HepG2 (cell line): ENCODE data around the gene KCND3. TPM values are rescaled to one million over a fixed set of nuclear protein-coding genes. Genes with fewer than 3 reads are reported as not detected.

Experiments used
- ARHGAP35 ChIP-seq: sonication (generic); formaldehyde crosslinking; IDR thresholded peaks from 2 replicates; pipeline ENCODE4 v1.9.0; 2022; ENCODE audit warnings: mild to moderate bottlenecking, inconsistent platforms, moderate library complexity, missing genetic modification reagents, borderline replicate concordance
- ARNT2 ChIP-seq: sonication (generic); formaldehyde crosslinking; IDR thresholded peaks from 2 replicates; pipeline ENCODE4 v1.8.0; 2022; ENCODE audit warnings: mild to moderate bottlenecking, low read depth, missing genetic modification reagents, moderate library complexity
- ATF1 ChIP-seq: IDR thresholded peaks from 2 replicates; pipeline ENCODE4 v1.6.1; 2016; ENCODE audit warnings: mild to moderate bottlenecking, control low read depth
- CC2D1A ChIP-seq: sonication (generic); formaldehyde crosslinking; IDR thresholded peaks from 2 replicates; pipeline ENCODE4 v1.8.1; 2023; ENCODE audit warnings: mild to moderate bottlenecking, missing genetic modification reagents
- CREM ChIP-seq, 2 experiments: sonication (generic) in 1 of 2; formaldehyde crosslinking in 1 of 2; IDR thresholded peaks; 2 replicates each; pipeline versions ENCODE4 v1.4.0 to v1.6.1; 2016 to 2020; ENCODE audit warnings: antibody characterized with exemption in 1 of 2, mild to moderate bottlenecking in 1 of 2, missing genetic modification reagents in 1 of 2
- DMAP1 ChIP-seq: IDR thresholded peaks from 2 replicates; pipeline ENCODE4 v1.6.1; 2016
- GATA4 ChIP-seq: sonication (generic); IDR thresholded peaks from 2 replicates; pipeline ENCODE4 v1.6.1; 2016; ENCODE audit warnings: antibody characterized with exemption, low read depth, borderline replicate concordance
- GLMP ChIP-seq: sonication (generic); formaldehyde crosslinking; IDR thresholded peaks from 2 replicates; pipeline ENCODE4 v1.9.0; 2021; ENCODE audit warnings: missing genetic modification reagents, mild to moderate bottlenecking, borderline replicate concordance
- HBP1 ChIP-seq: IDR thresholded peaks from 2 replicates; pipeline ENCODE4 v1.6.1; 2016; ENCODE audit warnings: low read depth, control low read depth
- HMG20B ChIP-seq: conservative IDR thresholded peaks from 2 replicates; pipeline ENCODE4 v1.6.1; 2016; ENCODE audit warnings: missing genetic modification reagents, missing compliant biosample characterization
- NFE2 ChIP-seq: sonication (generic); formaldehyde crosslinking; IDR thresholded peaks from 2 replicates; pipeline ENCODE4 v1.4.0; 2020; ENCODE audit warnings: missing genetic modification reagents
- PATZ1 ChIP-seq: sonication (generic); formaldehyde crosslinking; IDR thresholded peaks from 2 replicates; pipeline ENCODE4 v1.4.0; 2020; ENCODE audit warnings: missing genetic modification reagents
- SATB2 ChIP-seq: sonication (generic); formaldehyde crosslinking; IDR thresholded peaks from 2 replicates; pipeline ENCODE4 v1.5.0; 2020; ENCODE audit warnings: missing genetic modification reagents
- SMC3 ChIP-seq: IDR thresholded peaks from 2 replicates; pipeline ENCODE4 v1.6.1; 2011; ENCODE audit warnings: low read length, improper control_type of control experiment
- SP2 ChIP-seq: sonication (generic); formaldehyde crosslinking; IDR thresholded peaks from 2 replicates; pipeline ENCODE4 v1.5.1; 2020; ENCODE audit warnings: mild to moderate bottlenecking, missing genetic modification reagents
- SRF ChIP-seq: IDR thresholded peaks from 2 replicates; pipeline ENCODE4 v1.6.1; 2011; ENCODE audit warnings: mild to moderate bottlenecking, low read depth, low read length, moderate library complexity
- THYN1 ChIP-seq: sonication (generic); formaldehyde crosslinking; IDR thresholded peaks from 2 replicates; pipeline ENCODE4 v1.8.1; 2023; ENCODE audit warnings: low read depth, mild to moderate bottlenecking, moderate library complexity, missing genetic modification reagents, borderline replicate concordance
- ZMAT3 ChIP-seq: sonication (generic); formaldehyde crosslinking; conservative IDR thresholded peaks from 2 replicates; pipeline ENCODE4 v1.7.0; 2021; ENCODE audit warnings: missing genetic modification reagents
- ZNF143 ChIP-seq: sonication (generic); formaldehyde crosslinking; IDR thresholded peaks from 2 replicates; pipeline ENCODE4 v1.4.0; 2020; ENCODE audit warnings: missing genetic modification reagents
- ZNF225 ChIP-seq: sonication (generic); formaldehyde crosslinking; IDR thresholded peaks from 2 replicates; pipeline ENCODE4 v1.4.0; 2020; ENCODE audit warnings: mild to moderate bottlenecking, missing genetic modification reagents
- ZNF577 ChIP-seq: sonication (generic); formaldehyde crosslinking; IDR thresholded peaks from 2 replicates; pipeline ENCODE4 v1.4.0; 2020; ENCODE audit warnings: mild to moderate bottlenecking, low read depth, missing genetic modification reagents, borderline replicate concordance
- ZNF607 ChIP-seq: sonication (generic); formaldehyde crosslinking; IDR thresholded peaks from 2 replicates; pipeline ENCODE4 v1.5.1; 2020; ENCODE audit warnings: missing genetic modification reagents, mild to moderate bottlenecking, borderline replicate concordance
- ZNF639 ChIP-seq: conservative IDR thresholded peaks from 2 replicates; pipeline ENCODE4 v1.6.1; 2018; ENCODE audit warnings: missing genetic modification reagents
- ZNF816 ChIP-seq: sonication (generic); formaldehyde crosslinking; IDR thresholded peaks from 2 replicates; pipeline ENCODE4 v1.8.0; 2022; ENCODE audit warnings: missing genetic modification reagents, mild to moderate bottlenecking, borderline replicate concordance
- polyA plus RNA-seq, 8 experiments: library from polyadenylated mRNA; depleted of rRNA in 3 of 8; stranded (reverse) in 7 of 8; unstranded in 1 of 8; fragments of >200 nt; fragmentation: Illumina TruSeq in 4 of 8; extraction: Trizol in 4 of 8; gene quantifications; 2 replicates each; pipeline versions ENCODE4 v1.2.1 to v1.2.3, GENCODE V29; 2011 to 2016; ENCODE audit warnings: low read depth in 4 of 8, missing spikeins in 1 of 8, mixed read lengths in 1 of 8; ENCODE audit not compliant: insufficient read depth in 1 of 8
- total RNA-seq, 5 experiments: library from RNA; depleted of rRNA; stranded (reverse); fragments of >200 nt; fragmentation: Illumina TruSeq; extraction: Trizol; gene quantifications; 2 replicates each; pipeline ENCODE4 v1.2.3, GENCODE V29; 2016; ENCODE audit warnings: low read depth in 1 of 5

The KCND3 gene
- total and polyA plus RNA-seq, 2 of the 13 experiments (the other 11 are each of a cell fraction or from before 2014, with no cell fraction given) = 0.04 TPM; not detected in 1

GRCh38 chr1:111755331-111756123 is 233.9 kb downstream of the KCND3 start, which contains the start of gene DDX20 (continued):
- TF ChIP-seq SP2 (peak; percentile 49), ATF1 (CRISPR knock-in tag) (peak; percentile 33; the same call in 1 of the 2 replicates), ZNF577 (CRISPR knock-in tag) (no peak), ZNF607 (CRISPR knock-in tag) (peak; percentile 42), CC2D1A (CRISPR knock-in tag) (no peak), ARHGAP35 (CRISPR knock-in tag) (peak; percentile 8; the same call in 1 of the 2 replicates), THYN1 (CRISPR knock-in tag) (no peak), ARNT2 (CRISPR knock-in tag) (peak; percentile 74), ZNF225 (peak; percentile 55; the same call in 1 of the 2 replicates), DMAP1 (CRISPR knock-in tag) (peak; percentile 95), SRF (0 out of 2 replicates have a peak, but pooled peaks have one; percentile 2), PATZ1 (CRISPR knock-in tag) (peak; percentile 71), SMC3 (no peak; the same call in 1 of the 2 replicates), SATB2 (CRISPR knock-in tag) (0 out of 2 replicates have a peak, but pooled peaks have one; percentile 59), GATA4 (peak; percentile 40; the same call in 1 of the 2 replicates), CREM (IDR thresholded peaks at IDR 0.05) (no peak), CREM (CRISPR knock-in tag; IDR thresholded peaks at IDR 0.05) (0 out of 2 replicates have a peak, but pooled peaks have one; percentile 4), HMG20B (CRISPR knock-in tag) (0 out of 2 replicates have a peak, but pooled peaks have one; percentile 47), ZMAT3 (CRISPR knock-in tag) (0 out of 2 replicates have a peak, but pooled peaks have one; percentile 59), ZNF816 (CRISPR knock-in tag) (no peak; the same call in 1 of the 2 replicates), ZNF143 (peak; percentile 82), HBP1 (CRISPR knock-in tag) (peak; percentile 75; the same call in 1 of the 2 replicates), NFE2 (CRISPR knock-in tag) (0 out of 2 replicates have a peak, but pooled peaks have one; percentile 27), GLMP (CRISPR knock-in tag) (no peak), ZNF639 (CRISPR knock-in tag) (peak; percentile 60)
